BE2C (cell line): Measurements from ENCODE around the gene ENTR1.

ENCODE experiments used
- DNase-seq: peaks from one replicate; pipeline ENCODE4 v3.0.0-alpha.2; 2020
- H3K27me3 ChIP-seq: fragments of 250-450 bp; sonication (Bioruptor Pico); 2 replicates; pipeline ENCODE4 v1.5.1; 2020; ENCODE audit warnings: mild to moderate bottlenecking
- H3K36me3 ChIP-seq: fragments of 250-450 bp; sonication (Bioruptor Pico); 2 replicates; pipeline ENCODE4 v1.5.1; 2020; ENCODE audit warnings: mild to moderate bottlenecking
- H3K4me1 ChIP-seq: fragments of 250-450 bp; sonication (Bioruptor Pico); 2 replicates; pipeline ENCODE4 v1.5.1; 2020
- H3K4me3 ChIP-seq: 2 replicates; pipeline ENCODE4 v1.5.1; 2011; ENCODE audit warnings: low read depth, low read length
- H3K9me3 ChIP-seq: fragments of 250-450 bp; sonication (Bioruptor Pico); 2 replicates; pipeline ENCODE4 v1.5.1; 2020
- TF ChIP-seq, protein P1 (sequence below): IDR thresholded peaks from 2 replicates; pipeline ENCODE4 v1.5.1; 2012; ENCODE audit warnings: mild to moderate bottlenecking, low read depth, low read length

The ENTR1 gene

DNA sequence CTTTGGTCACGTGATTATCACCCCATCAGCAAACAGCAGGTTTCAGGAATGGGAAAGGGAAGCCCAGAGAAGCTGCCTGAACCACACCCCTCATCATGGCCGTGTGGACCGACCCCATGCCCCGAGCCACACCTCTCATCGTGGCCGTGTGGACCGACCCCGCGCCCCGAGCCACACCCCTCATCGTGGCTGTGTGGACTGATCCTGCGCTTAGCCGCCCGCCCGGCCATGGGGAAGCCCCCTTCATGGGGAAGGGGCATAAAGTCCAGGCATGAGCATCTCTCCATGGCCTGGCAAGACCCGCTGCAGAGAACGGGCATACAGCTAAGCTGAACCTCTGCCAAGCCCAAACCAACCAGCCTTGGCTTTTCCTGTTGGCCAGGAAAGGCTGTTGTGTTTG is 16.9 kb downstream of the ENTR1 start:
- no peaks in the 10 kb centered on the region for H3K9me3 ChIP-seq
- peaks cover 88% of the 10 kb centered on the region for H3K36me3 ChIP-seq
- no peaks in the 10 kb centered on the region for H3K27me3 ChIP-seq
- TF ChIP-seq, protein P1, sequence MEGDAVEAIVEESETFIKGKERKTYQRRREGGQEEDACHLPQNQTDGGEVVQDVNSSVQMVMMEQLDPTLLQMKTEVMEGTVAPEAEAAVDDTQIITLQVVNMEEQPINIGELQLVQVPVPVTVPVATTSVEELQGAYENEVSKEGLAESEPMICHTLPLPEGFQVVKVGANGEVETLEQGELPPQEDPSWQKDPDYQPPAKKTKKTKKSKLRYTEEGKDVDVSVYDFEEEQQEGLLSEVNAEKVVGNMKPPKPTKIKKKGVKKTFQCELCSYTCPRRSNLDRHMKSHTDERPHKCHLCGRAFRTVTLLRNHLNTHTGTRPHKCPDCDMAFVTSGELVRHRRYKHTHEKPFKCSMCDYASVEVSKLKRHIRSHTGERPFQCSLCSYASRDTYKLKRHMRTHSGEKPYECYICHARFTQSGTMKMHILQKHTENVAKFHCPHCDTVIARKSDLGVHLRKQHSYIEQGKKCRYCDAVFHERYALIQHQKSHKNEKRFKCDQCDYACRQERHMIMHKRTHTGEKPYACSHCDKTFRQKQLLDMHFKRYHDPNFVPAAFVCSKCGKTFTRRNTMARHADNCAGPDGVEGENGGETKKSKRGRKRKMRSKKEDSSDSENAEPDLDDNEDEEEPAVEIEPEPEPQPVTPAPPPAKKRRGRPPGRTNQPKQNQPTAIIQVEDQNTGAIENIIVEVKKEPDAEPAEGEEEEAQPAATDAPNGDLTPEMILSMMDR: no peak
- H3K4me1 ChIP-seq: no peaks in the 10 kb centered on the region
- no peak overlapping the region for H3K4me3 ChIP-seq
- no peak for DNase-seq

DNA sequence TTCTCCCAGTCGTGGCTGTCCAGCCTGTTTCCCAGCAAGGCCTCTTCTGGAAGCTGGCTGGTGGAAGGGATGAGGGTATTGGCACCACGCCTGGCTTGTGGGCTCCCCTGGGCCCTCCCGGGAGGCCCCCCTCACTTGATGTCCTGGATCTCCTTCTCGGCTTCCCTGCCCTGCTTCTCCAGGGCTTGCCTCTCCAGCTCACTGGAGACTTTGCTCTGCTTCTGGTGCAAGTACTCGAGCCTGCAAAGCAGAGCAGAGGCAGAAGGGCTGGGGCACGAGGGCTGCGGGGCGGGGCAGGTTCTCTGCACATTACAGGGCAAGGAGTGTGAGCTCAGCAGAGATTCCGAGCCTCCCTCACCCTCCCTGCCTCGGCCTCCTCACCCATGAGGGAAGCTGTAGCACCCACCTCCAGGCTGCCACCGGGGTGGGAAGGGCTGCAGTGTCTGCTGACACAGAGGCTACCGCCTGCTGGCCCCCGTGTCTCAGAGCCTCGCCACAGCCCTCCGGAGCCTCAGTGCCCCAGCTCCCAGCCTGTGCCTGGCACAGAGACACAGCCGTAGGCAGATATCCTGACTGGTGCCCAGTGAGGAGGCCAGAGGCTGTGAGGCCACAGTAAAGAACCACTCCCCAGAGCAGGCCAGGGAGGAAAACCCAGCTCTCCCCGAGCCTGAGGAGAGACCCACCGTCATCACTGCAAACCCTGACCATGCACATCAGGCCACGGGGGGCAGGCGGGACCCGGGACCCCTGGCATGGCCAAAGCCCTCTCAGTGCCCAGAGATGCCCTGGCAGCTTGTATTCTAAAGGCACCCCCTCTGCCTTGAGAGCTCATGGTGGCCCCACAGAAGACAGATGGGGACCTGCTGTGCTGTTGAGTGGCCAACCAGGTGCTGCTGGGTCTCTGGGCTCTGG is 17.6 kb downstream of the ENTR1 start:
- H3K4me1 ChIP-seq: no peaks in the 10 kb centered on the region
- TF ChIP-seq, protein P1: no peak
- no peak overlapping the region for H3K4me3 ChIP-seq
- H3K9me3 ChIP-seq: no peaks in the 10 kb centered on the region
- H3K27me3 ChIP-seq: no peaks in the 10 kb centered on the region
- DNase-seq: no peak
- peaks cover 90% of the 10 kb centered on the region for H3K36me3 ChIP-seq

DNA sequence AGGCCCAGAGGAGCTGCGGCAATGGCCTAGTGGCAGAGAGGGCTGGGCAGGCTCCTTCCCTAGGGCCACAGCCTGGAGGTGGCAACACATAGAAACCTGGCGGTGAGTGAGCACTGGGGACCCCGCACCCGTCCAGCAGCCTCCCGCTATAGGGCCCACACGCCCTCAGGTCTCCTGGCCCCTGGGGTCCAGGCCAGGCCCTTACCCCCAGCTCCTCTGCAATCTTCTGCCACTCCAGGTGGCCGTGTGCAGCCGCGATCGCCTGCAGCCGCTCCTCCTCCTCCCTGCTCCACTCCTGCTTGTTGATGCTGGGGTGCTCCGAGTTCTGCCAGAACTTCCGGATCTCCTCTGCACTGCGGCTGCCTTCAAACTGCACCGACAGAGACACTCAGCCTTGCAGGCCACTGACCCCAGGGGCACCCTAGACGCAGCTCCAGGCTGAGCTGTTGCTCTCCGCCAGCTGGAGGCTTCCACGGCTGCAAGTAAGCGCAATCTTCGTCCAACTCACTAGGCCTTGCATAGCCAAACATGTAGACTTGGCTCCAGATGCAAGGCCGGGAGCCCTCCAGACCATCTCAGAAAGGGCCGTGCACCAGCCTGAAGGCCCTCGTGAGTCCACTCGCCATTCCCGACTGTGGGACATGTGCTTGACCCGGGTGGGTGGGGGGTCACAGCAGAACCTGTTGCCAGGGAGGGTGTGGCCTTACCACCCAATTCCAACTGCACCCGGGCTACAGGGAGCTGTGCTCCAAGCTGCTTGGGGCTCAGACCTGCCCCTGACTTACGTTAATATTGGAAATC is 18.5 kb downstream of the ENTR1 start:
- no peaks in the 10 kb centered on the region for H3K4me1 ChIP-seq
- H3K27me3 ChIP-seq: no peaks in the 10 kb centered on the region
- H3K9me3 ChIP-seq: no peaks in the 10 kb centered on the region
- no peak overlapping the region for H3K4me3 ChIP-seq
- H3K36me3 ChIP-seq: peaks cover 94% of the 10 kb centered on the region
- TF ChIP-seq, protein P1: no peak
- DNase-seq: no peak

DNA sequence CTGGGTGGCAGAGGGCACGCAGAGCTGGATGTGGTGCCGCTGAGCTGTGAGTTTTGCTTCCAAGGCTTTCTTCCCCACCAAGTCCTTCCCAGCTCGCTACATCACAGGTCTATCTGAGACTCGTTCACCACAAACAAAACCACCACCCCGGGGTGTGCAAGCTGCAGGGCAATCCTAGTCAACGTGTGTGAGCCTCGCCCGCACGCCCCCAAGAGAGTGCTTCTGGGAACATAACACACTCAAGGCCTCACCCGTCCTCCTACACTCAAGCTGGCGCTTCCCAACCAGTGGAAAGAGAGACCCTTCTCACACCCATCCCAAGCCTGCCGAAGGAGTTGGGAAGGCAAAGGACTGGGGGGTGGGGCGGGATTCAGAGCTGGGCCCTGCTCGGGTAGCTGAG is 21.0 kb downstream of the ENTR1 start:
- no peak overlapping the region for H3K4me3 ChIP-seq
- no peaks in the 10 kb centered on the region for H3K4me1 ChIP-seq
- no peaks in the 10 kb centered on the region for H3K27me3 ChIP-seq
- DNase-seq: no peak
- TF ChIP-seq, protein P1: no peak
- peaks cover 85% of the 10 kb centered on the region for H3K36me3 ChIP-seq
- H3K9me3 ChIP-seq: no peaks in the 10 kb centered on the region

DNA sequence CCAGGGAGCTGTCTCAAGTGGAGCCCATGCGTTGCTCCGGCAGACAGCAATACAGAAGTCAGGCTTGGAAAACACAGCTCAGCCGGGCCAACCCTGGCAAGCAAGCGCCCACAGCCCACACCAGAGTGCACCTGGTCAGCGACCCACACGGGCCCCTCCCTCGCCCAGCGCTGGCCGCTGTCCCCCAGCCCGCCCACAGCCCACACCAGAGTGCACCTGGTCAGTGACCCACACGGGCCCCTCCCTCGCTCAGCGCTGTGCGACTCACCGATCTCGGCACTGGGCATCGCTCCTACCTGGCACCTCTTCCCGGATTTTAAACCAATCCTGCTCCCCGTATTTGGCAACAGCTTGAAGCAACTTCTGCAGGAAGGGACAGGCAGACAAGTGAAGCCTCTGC is 23.2 kb downstream of the ENTR1 start:
- H3K36me3 ChIP-seq: peaks cover 82% of the 10 kb centered on the region

More for the DNA sequence above, 23.2 kb downstream of the ENTR1 start:
- TF ChIP-seq, protein P1: no peak
- Histone ChIP-seq H3K9me3 (no peaks in the 10 kb centered on the region), H3K4me3 (no peak overlapping the region), H3K27me3 (no peaks in the 10 kb centered on the region), H3K4me1 (no peaks in the 10 kb centered on the region)
- DNase-seq: no peak
